Transverse colon (tissue), 4 donors: ENCODE data around the gene PPP4R3A. TPM values are rescaled to one million over a fixed set of nuclear protein-coding genes. Genes with fewer than 3 reads are reported as not detected.

ENCODE experiments used
- DNase-seq: peaks from one replicate; pipeline ENCODE4 v3.0.0-alpha.2; 2019
- H3K27ac ChIP-seq, 4 donors: fragments of 200-600 bp; sonication (generic); 2 replicates each; pipeline ENCODE4 v1.5.1; 2016 to 2018; ENCODE audit warnings: inconsistent platforms in 4 of 4
- H3K27me3 ChIP-seq: fragments of 200-600 bp; sonication (generic); 2 replicates; pipeline ENCODE4 v1.5.1; 2017; ENCODE audit warnings: inconsistent platforms
- H3K36me3 ChIP-seq, 4 donors: fragments of 200-600 bp; sonication (generic); 2 replicates each; pipeline ENCODE4 v1.5.1; 2017 to 2019; ENCODE audit warnings: inconsistent platforms in 4 of 4
- H3K4me1 ChIP-seq, 4 donors: fragments of 200-600 bp; sonication (generic); 2 replicates each; pipeline ENCODE4 v1.5.1; 2017 to 2020; ENCODE audit warnings: inconsistent platforms in 4 of 4
- H3K4me3 ChIP-seq, 4 donors: fragments of 200-600 bp; sonication (generic); 1 replicate in 1 of 4; 2 replicates in 3 of 4; pipeline versions ENCODE4 v1.5.1 to v1.6.1; 2017 to 2019; ENCODE audit warnings: inconsistent platforms in 4 of 4
- H3K9me3 ChIP-seq, 2 donors: fragments of 200-600 bp; sonication (generic); 2 replicates each; pipeline ENCODE4 v1.5.1; 2017 to 2019; ENCODE audit warnings: inconsistent platforms in 2 of 2
- CTCF ChIP-seq, 5 experiments: fragments of 200-600 bp in 3 of 5; fragments of 450-650 bp in 2 of 5; sonication (generic) in 3 of 5; IDR thresholded peaks; 1 replicate in 2 of 5; 2 replicates in 3 of 5; pipeline ENCODE4 v1.5.1; 2016 to 2017; ENCODE audit warnings: antibody characterized with exemption in 5 of 5, inconsistent platforms in 3 of 5, mild to moderate bottlenecking in 2 of 5, moderate library complexity in 1 of 5
- EP300 ChIP-seq: sonication (generic); formaldehyde crosslinking; IDR thresholded peaks from one replicate; pipeline ENCODE4 v1.6.1; 2017; ENCODE audit warnings: antibody characterized with exemption, low read depth
- POLR2A ChIP-seq: fragments of 450-650 bp; IDR thresholded peaks from one replicate; pipeline ENCODE4 v1.6.1; 2016; ENCODE audit warnings: antibody characterized with exemption, mild to moderate bottlenecking, moderate library complexity
- POLR2AphosphoS5 ChIP-seq, 3 donors: sonication (generic); formaldehyde crosslinking; IDR thresholded peaks; one replicate each; pipeline ENCODE4 v1.6.1; 2016; ENCODE audit warnings: antibody characterized with exemption in 3 of 3
- WGBS, 2 donors: methylation state at CpG; one replicate each; pipeline ENCODE4 v1.1.5; 2018; ENCODE audit warnings: low coverage in 1 of 2; 5-methylcytosine and 5-hydroxymethylcytosine counted together
- in situ Hi-C, 4 donors: fragments of 200-750 bp; cut with MboI; loops; one replicate each; pipeline versions ENCODE4 v1.15.0 to v1.15.1; 2017; ENCODE audit warnings: low sequenced_read_pairs in 3 of 4, low pct_ligation_motif_present in 1 of 4, low pct_unique_long_range_greater_than_20kb in 1 of 4
- intact Hi-C: fragments of 100-400 bp; cut with DNase I; formaldehyde crosslinking; loops from one replicate; pipeline ENCODE4 v1.15.1; 2023; ENCODE audit warnings: low total_unique reads
- total RNA-seq, 4 donors: library from RNA; depleted of rRNA; stranded (reverse); fragments of >200 nt; gene quantifications; one replicate each; pipeline ENCODE4 v1.1.0, GENCODE V29; 2016

Gene PPP4R3A
- total RNA-seq, 4 donors from 2014 or later, result 79.4 to 121 (median 106) TPM

GRCh38 chr14:91417120-91417982 lies 92.8 kb downstream of the PPP4R3A start, which contains the start of gene CCDC88C:
CCDC88C (minus strand) TSS chr14:91417820; CDS start chr14:91417690, 130 bp downstream.
- Histone ChIP-seq H3K9me3 (no peaks in the 10 kb centered on the region), H3K4me3 (peak within 1 kb of the TSS; percentile 61 to 85 (median 76)), H3K4me1 (peaks cover 7 to 44% (median 28%) of the 10 kb centered on the region in 4 donors), H3K36me3 (no peaks in the 10 kb centered on the region), H3K27me3 (no peaks in the 10 kb centered on the region), H3K27ac (peak within 1 kb of the TSS; percentile 78 to 89 (median 86))
- 1 to 10% methylated on average over 2 to 58 of the region's 103 CpGs for WGBS, 2 donors
- TF ChIP-seq POLR2AphosphoS5 (IDR thresholded peaks at IDR 0.05), result peak in 1 of 3 donors; percentile 28
- no peak for TF ChIP-seq POLR2A
- intact Hi-C loops, result loop anchor here (5.0 kb wide), 1 partner anchor 95 kb away; no protein-coding TSS in a partner anchor
- DNase-seq, result peak; percentile 82
- in situ Hi-C loops, result loop anchor here in 1 of 4 donors (25.0 kb wide), 1 partner anchor 105 kb away; no protein-coding TSS in a partner anchor

GRCh38 chr14:91416744-91417119 lies 93.4 kb downstream of the PPP4R3A start:
- peak; percentile 52 for DNase-seq
- TF ChIP-seq CTCF (IDR thresholded peaks at IDR 0.05) (no peak), EP300 (no peak), POLR2AphosphoS5 (IDR thresholded peaks at IDR 0.05) (no peak), POLR2A (no peak)
- H3K9me3 ChIP-seq, result no peaks in the 10 kb centered on the region
- no peaks in the 10 kb centered on the region for H3K27me3 ChIP-seq
- in situ Hi-C loops, result loop anchor here in 1 of 4 donors (25.0 kb wide), 1 partner anchor 104 kb away; no protein-coding TSS in a partner anchor
- H3K4me3 ChIP-seq, result peak overlapping the region; percentile 61 to 85 (median 76)
- H3K27ac ChIP-seq, result peak overlapping the region; percentile 78 to 89 (median 86)
- H3K4me1 ChIP-seq, result peaks cover 7 to 44% (median 28%) of the 10 kb centered on the region in 4 donors
- no peaks in the 10 kb centered on the region for H3K36me3 ChIP-seq
- intact Hi-C loops, result loop anchor here (5.0 kb wide), 1 partner anchor 94 kb away; no protein-coding TSS in a partner anchor
- 12% methylated on average over 19 of the region's 19 CpGs; no CpG with 5 or more reads in 1 of the 2 donors for WGBS, 2 donors

GRCh38 chr14:91415794-91416743 lies 94.0 kb downstream of the PPP4R3A start:
- Histone ChIP-seq H3K36me3 (no peaks in the 10 kb centered on the region), H3K9me3 (no peaks in the 10 kb centered on the region), H3K27ac (peak overlapping the region; percentile 78 to 89 (median 86)), H3K27me3 (no peaks in the 10 kb centered on the region), H3K4me3 (peak overlapping the region in 3 of 4 donors; percentile 71 to 85 (median 82)), H3K4me1 (peaks cover 7 to 44% (median 28%) of the 10 kb centered on the region in 4 donors)
- in situ Hi-C loops, result loop anchor here in 1 of 4 donors (25.0 kb wide), 1 partner anchor 104 kb away; no protein-coding TSS in a partner anchor
- WGBS, 2 donors, result 28 to 51% methylated on average over 15 to 18 of the region's 18 CpGs
- intact Hi-C loops, result loop anchor here (5.0 kb wide), 1 partner anchor 94 kb away; no protein-coding TSS in a partner anchor
- TF ChIP-seq EP300 (no peak), POLR2AphosphoS5 (IDR thresholded peaks at IDR 0.05) (peak in 2 of 3 donors; percentile 5 to 34)
- peak; percentile 67 for DNase-seq

- H3K27ac ChIP-seq, result peak overlapping the region; percentile 78 to 89 (median 86)
- in situ Hi-C loops, result loop anchor here in 1 of 4 donors (25.0 kb wide), 1 partner anchor 102 kb away; no protein-coding TSS in a partner anchor
- intact Hi-C loops, result no loop called here
- H3K4me1 ChIP-seq, result peaks cover 7 to 52% (median 28%) of the 10 kb centered on the region in 4 donors
- no peaks in the 10 kb centered on the region for H3K9me3 ChIP-seq
- no peaks in the 10 kb centered on the region for H3K36me3 ChIP-seq
- peak overlapping the region in 1 of 4 donors; percentile 82 for H3K4me3 ChIP-seq
- H3K27me3 ChIP-seq, result no peaks in the 10 kb centered on the region
- DNase-seq, result no peak
- TF ChIP-seq CTCF (IDR thresholded peaks at IDR 0.05) (no peak), POLR2AphosphoS5 (IDR thresholded peaks at IDR 0.05) (no peak), EP300 (no peak), POLR2A (no peak)
- WGBS, 2 donors, result 86 to 90% methylated on average over 1 to 3 of the region's 3 CpGs
Observed at GRCh38 chr14:91414475-91414833, 95.7 kb downstream of the PPP4R3A start.
